BLaER1 (cell line): ENCODE measurements around the gene BZW2.
"Not testable (repeated sequence)": the region's sequence is repeated elsewhere in the genome, so short reads cannot be mapped to it uniquely, and the experiment has no call there.

Source experiments
- H3K27ac ChIP-seq: shearing (Covaris generic); formaldehyde crosslinking; 2 replicates; pipeline ENCODE4 v1.8.1; 2022
- H3K27me3 ChIP-seq: shearing (Covaris generic); formaldehyde crosslinking; 2 replicates; pipeline ENCODE4 v1.8.1; 2022
- H3K36me3 ChIP-seq: shearing (Covaris generic); formaldehyde crosslinking; 2 replicates; pipeline ENCODE4 v1.8.1; 2022
- H3K4me1 ChIP-seq: shearing (Covaris generic); formaldehyde crosslinking; 2 replicates; pipeline ENCODE4 v1.8.1; 2022
- H3K4me2 ChIP-seq: shearing (Covaris generic); formaldehyde crosslinking; 2 replicates; pipeline ENCODE4 v1.8.1; 2022
- H3K4me3 ChIP-seq: shearing (Covaris generic); formaldehyde crosslinking; 2 replicates; pipeline ENCODE4 v1.8.1; 2022
- H3K9ac ChIP-seq: shearing (Covaris generic); formaldehyde crosslinking; 2 replicates; pipeline ENCODE4 v1.8.1; 2022
- H3K9me3 ChIP-seq: shearing (Covaris generic); formaldehyde crosslinking; 2 replicates; pipeline ENCODE4 v1.8.1; 2022
- H4K20me1 ChIP-seq: shearing (Covaris generic); formaldehyde crosslinking; 2 replicates; pipeline ENCODE4 v1.8.1; 2022
- Cebpa-rat ChIP-seq: shearing (Covaris generic); IDR thresholded peaks from 2 replicates; pipeline ENCODE4 v1.8.1; 2022

The BZW2 gene

GRCh38 chr7:16669581-16669980, 23.6 kb downstream of the BZW2 start:
- H3K9ac ChIP-seq: no peak overlapping the region
- H3K27ac ChIP-seq: no peak overlapping the region
- peaks cover 99% of the 10 kb centered on the region for H3K36me3 ChIP-seq
- no peaks in the 10 kb centered on the region for H3K27me3 ChIP-seq
- no peak for TF ChIP-seq Cebpa-rat
- peaks cover 97% of the 10 kb centered on the region for H4K20me1 ChIP-seq
- H3K4me3 ChIP-seq: no peak overlapping the region
- H3K4me1 ChIP-seq: no peaks in the 10 kb centered on the region
- H3K9me3 ChIP-seq: peaks cover 8% of the 10 kb centered on the region; the same call in 1 of the 2 replicates
- H3K4me2 ChIP-seq: no peak overlapping the region

GRCh38 chr7:16670021-16670420, 24.0 kb downstream of the BZW2 start:
- no peak overlapping the region for H3K4me3 ChIP-seq
- peaks cover 8% of the 10 kb centered on the region; the same call in 1 of the 2 replicates for H3K9me3 ChIP-seq
- no peak overlapping the region for H3K27ac ChIP-seq
- H3K4me1 ChIP-seq: no peaks in the 10 kb centered on the region
- H4K20me1 ChIP-seq: peaks cover 95% of the 10 kb centered on the region
- no peaks in the 10 kb centered on the region for H3K27me3 ChIP-seq
- H3K4me2 ChIP-seq: no peak overlapping the region
- peaks cover 97% of the 10 kb centered on the region for H3K36me3 ChIP-seq
- no peak overlapping the region for H3K9ac ChIP-seq
- TF ChIP-seq Cebpa-rat: no peak

GRCh38 chr7:16670731-16671344, 24.9 kb downstream of the BZW2 start:
- H3K27ac ChIP-seq: no peak overlapping the region
- peaks cover 9% of the 10 kb centered on the region for H3K9me3 ChIP-seq
- TF ChIP-seq Cebpa-rat: no peak
- H3K4me3 ChIP-seq: no peak overlapping the region
- H3K4me1 ChIP-seq: no peaks in the 10 kb centered on the region
- H3K27me3 ChIP-seq: no peaks in the 10 kb centered on the region
- no peak overlapping the region for H3K9ac ChIP-seq
- no peak overlapping the region for H3K4me2 ChIP-seq
- peaks cover 97% of the 10 kb centered on the region for H3K36me3 ChIP-seq
- peaks cover 91% of the 10 kb centered on the region for H4K20me1 ChIP-seq

- Histone ChIP-seq H3K4me1 (no peaks in the 10 kb centered on the region), H3K4me3 (no peak overlapping the region), H4K20me1 (peaks cover 81% of the 10 kb centered on the region), H3K4me2 (no peak overlapping the region), H3K9me3 (peaks cover 15% of the 10 kb centered on the region), H3K36me3 (peaks cover 97% of the 10 kb centered on the region), H3K9ac (no peak overlapping the region), H3K27ac (no peak overlapping the region), H3K27me3 (no peaks in the 10 kb centered on the region)
- TF ChIP-seq Cebpa-rat: no peak
Measured at GRCh38 chr7:16671811-16672210, 25.8 kb downstream of the BZW2 start.

- Histone ChIP-seq H3K9ac (no peak overlapping the region), H3K27me3 (no peaks in the 10 kb centered on the region), H3K4me1 (no peaks in the 10 kb centered on the region), H3K27ac (no peak overlapping the region), H3K9me3 (peaks cover 14% of the 10 kb centered on the region), H3K4me3 (no peak overlapping the region), H3K4me2 (no peak overlapping the region), H3K36me3 (peaks cover 97% of the 10 kb centered on the region), H4K20me1 (peaks cover 60% of the 10 kb centered on the region)
- TF ChIP-seq Cebpa-rat: no peak
Measured at GRCh38 chr7:16675277-16675676, 29.3 kb downstream of the BZW2 start.

- H4K20me1 ChIP-seq: peaks cover 40% of the 10 kb centered on the region; the same call in 1 of the 2 replicates
- no peak overlapping the region for H3K4me3 ChIP-seq
- H3K9ac ChIP-seq: no peak overlapping the region
- no peaks in the 10 kb centered on the region for H3K27me3 ChIP-seq
- H3K36me3 ChIP-seq: peaks cover 99% of the 10 kb centered on the region
- H3K27ac ChIP-seq: no peak overlapping the region
- no peak overlapping the region for H3K4me2 ChIP-seq
- H3K4me1 ChIP-seq: no peaks in the 10 kb centered on the region
- TF ChIP-seq Cebpa-rat: no peak
- H3K9me3 ChIP-seq: peaks cover 7% of the 10 kb centered on the region; the same call in 1 of the 2 replicates
Measured at GRCh38 chr7:16677978-16678494, 32.1 kb downstream of the BZW2 start.

GRCh38 chr7:16678645-16679566, 32.9 kb downstream of the BZW2 start:
- H3K4me1 ChIP-seq: not testable (repeated sequence)

GRCh38 chr7:16684935-16685334, 39.0 kb downstream of the BZW2 start:
- Histone ChIP-seq H3K9ac (no peak overlapping the region), H3K4me1 (no peaks in the 10 kb centered on the region), H3K36me3 (peaks cover 92% of the 10 kb centered on the region), H3K27ac (no peak overlapping the region), H3K9me3 (no peaks in the 10 kb centered on the region), H3K4me2 (no peak overlapping the region), H4K20me1 (peaks cover 9% of the 10 kb centered on the region; the same call in 1 of the 2 replicates), H3K4me3 (no peak overlapping the region), H3K27me3 (no peaks in the 10 kb centered on the region)
- no peak for TF ChIP-seq Cebpa-rat

More at GRCh38 chr7:16678645-16679566, 32.9 kb downstream of the BZW2 start:
- Histone ChIP-seq H4K20me1 (peaks cover 33% of the 10 kb centered on the region; the same call in 1 of the 2 replicates), H3K36me3 (peaks cover 98% of the 10 kb centered on the region)
- H3K27ac ChIP-seq, H3K9me3 ChIP-seq, H3K4me2 ChIP-seq, H3K4me3 ChIP-seq, H3K27me3 ChIP-seq, H3K9ac ChIP-seq: not testable (repeated sequence)

- no peak overlapping the region for H3K27ac ChIP-seq
Measured at GRCh38 chr7:16685535-16685934, 39.6 kb downstream of the BZW2 start.

GRCh38 chr7:16688249-16688648, 42.3 kb downstream of the BZW2 start:
- no peak overlapping the region for H3K27ac ChIP-seq
- 0 out of 2 replicates have a peak, but pooled peaks cover 5% of the 10 kb centered on the region for H4K20me1 ChIP-seq
- peaks cover 91% of the 10 kb centered on the region for H3K36me3 ChIP-seq
- H3K9me3 ChIP-seq: no peaks in the 10 kb centered on the region
- no peak overlapping the region for H3K4me2 ChIP-seq
- no peak for TF ChIP-seq Cebpa-rat
- H3K4me3 ChIP-seq: no peak overlapping the region
- no peak overlapping the region for H3K9ac ChIP-seq
- H3K27me3 ChIP-seq: no peaks in the 10 kb centered on the region
- H3K4me1 ChIP-seq: no peaks in the 10 kb centered on the region

More at GRCh38 chr7:16685535-16685934, 39.6 kb downstream of the BZW2 start:
- no peak overlapping the region for H3K4me2 ChIP-seq
- no peaks in the 10 kb centered on the region for H3K4me1 ChIP-seq
- H3K9ac ChIP-seq: no peak overlapping the region
- peaks cover 3% of the 10 kb centered on the region; the same call in 1 of the 2 replicates for H4K20me1 ChIP-seq
- no peak overlapping the region for H3K4me3 ChIP-seq
- no peak for TF ChIP-seq Cebpa-rat
- H3K9me3 ChIP-seq: no peaks in the 10 kb centered on the region
- no peaks in the 10 kb centered on the region for H3K27me3 ChIP-seq
- peaks cover 92% of the 10 kb centered on the region for H3K36me3 ChIP-seq
